ENCODE data around the gene NDUFA8. TPM values are rescaled to one million over a fixed set of nuclear protein-coding genes. Genes with fewer than 3 reads are reported as not detected.

The NDUFA8 gene
- total and polyA plus RNA-seq, 2 experiments from 2014 or later, result 36.6 to 144 TPM

GRCh38 chr9:122095010-122095767 lies 64.4 kb downstream of the NDUFA8 start:
- H3K79me2 ChIP-seq (replicated peaks; ENCODE audit: insufficient read depth), result no peaks in the 10 kb centered on the region
- peak; percentile 86 for DNase-seq (ENCODE audit: low spot score)
- no peaks in the 10 kb centered on the region for H3K36me3 ChIP-seq (ENCODE audit: insufficient read depth)
- TF ChIP-seq, protein P1, sequence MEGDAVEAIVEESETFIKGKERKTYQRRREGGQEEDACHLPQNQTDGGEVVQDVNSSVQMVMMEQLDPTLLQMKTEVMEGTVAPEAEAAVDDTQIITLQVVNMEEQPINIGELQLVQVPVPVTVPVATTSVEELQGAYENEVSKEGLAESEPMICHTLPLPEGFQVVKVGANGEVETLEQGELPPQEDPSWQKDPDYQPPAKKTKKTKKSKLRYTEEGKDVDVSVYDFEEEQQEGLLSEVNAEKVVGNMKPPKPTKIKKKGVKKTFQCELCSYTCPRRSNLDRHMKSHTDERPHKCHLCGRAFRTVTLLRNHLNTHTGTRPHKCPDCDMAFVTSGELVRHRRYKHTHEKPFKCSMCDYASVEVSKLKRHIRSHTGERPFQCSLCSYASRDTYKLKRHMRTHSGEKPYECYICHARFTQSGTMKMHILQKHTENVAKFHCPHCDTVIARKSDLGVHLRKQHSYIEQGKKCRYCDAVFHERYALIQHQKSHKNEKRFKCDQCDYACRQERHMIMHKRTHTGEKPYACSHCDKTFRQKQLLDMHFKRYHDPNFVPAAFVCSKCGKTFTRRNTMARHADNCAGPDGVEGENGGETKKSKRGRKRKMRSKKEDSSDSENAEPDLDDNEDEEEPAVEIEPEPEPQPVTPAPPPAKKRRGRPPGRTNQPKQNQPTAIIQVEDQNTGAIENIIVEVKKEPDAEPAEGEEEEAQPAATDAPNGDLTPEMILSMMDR (conservative IDR thresholded peaks at IDR 0.05; ENCODE audit: low read depth in 2 of 2), result peak; percentile 73 to 87
- TF ChIP-seq, protein P2, sequence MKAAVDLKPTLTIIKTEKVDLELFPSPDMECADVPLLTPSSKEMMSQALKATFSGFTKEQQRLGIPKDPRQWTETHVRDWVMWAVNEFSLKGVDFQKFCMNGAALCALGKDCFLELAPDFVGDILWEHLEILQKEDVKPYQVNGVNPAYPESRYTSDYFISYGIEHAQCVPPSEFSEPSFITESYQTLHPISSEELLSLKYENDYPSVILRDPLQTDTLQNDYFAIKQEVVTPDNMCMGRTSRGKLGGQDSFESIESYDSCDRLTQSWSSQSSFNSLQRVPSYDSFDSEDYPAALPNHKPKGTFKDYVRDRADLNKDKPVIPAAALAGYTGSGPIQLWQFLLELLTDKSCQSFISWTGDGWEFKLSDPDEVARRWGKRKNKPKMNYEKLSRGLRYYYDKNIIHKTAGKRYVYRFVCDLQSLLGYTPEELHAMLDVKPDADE (IDR thresholded peaks at IDR 0.05), result no peak
- TF ChIP-seq STAT1 (IDR thresholded peaks at IDR 0.05; ENCODE audit: unreplicated experiment) (no peak), REST (IDR thresholded peaks at IDR 0.05; ENCODE audit: unreplicated experiment) (peak; percentile 82)
- no peaks in the 10 kb centered on the region; the same call in 1 of the 2 replicates for H3K4me1 ChIP-seq (ENCODE audit: insufficient read depth)
- ATAC-seq, result peak; percentile 4; the same call in 1 of the 3 replicates
- no peaks in the 10 kb centered on the region for H3K9me2 ChIP-seq (ENCODE audit: insufficient read depth)
- H3K27ac Mint-ChIP-seq, result peak overlapping the region; percentile 46; the same call in 1 of the 2 replicates
- H3K4me1 Mint-ChIP-seq, result peaks cover 15% of the 10 kb centered on the region
- H3K36me3 Mint-ChIP-seq (ENCODE audit: low read depth), result no peaks in the 10 kb centered on the region; the same call in 2 of the 3 replicates
- H3K4me3 Mint-ChIP-seq, result peak overlapping the region; percentile 63
- peaks cover 13% of the 10 kb centered on the region for H3K27me3 Mint-ChIP-seq (ENCODE audit: insufficient read depth, low read depth, poor library complexity)
- peaks cover 4% of the 10 kb centered on the region for H4K20me1 ChIP-seq (replicated peaks; ENCODE audit: insufficient read depth)
- H3K4me2 ChIP-seq, result peak overlapping the region; percentile 71
- H3K9me3 Mint-ChIP-seq, result no peaks in the 10 kb centered on the region; the same call in 2 of the 3 replicates
- peak overlapping the region; percentile 48 for H3K4me3 ChIP-seq
- H2AFZ ChIP-seq, result no peak overlapping the region
- no peaks in the 10 kb centered on the region for H3F3A ChIP-seq (replicated peaks; ENCODE audit: low read depth)
- peaks cover 26% of the 10 kb centered on the region for H3K27me3 ChIP-seq (ENCODE audit: insufficient read depth)
- no peak overlapping the region for H3K27ac ChIP-seq (ENCODE audit: low read depth)

Small RNA genes lying within 50 kb of the gene (microRNA-seq; reads per million reads assigned to microRNA genes)
- gene MIR4478, result not detected

Small RNA genes lying within 50 kb of the gene (small RNA-seq; reads per million reads assigned to genes)
- gene MIR4478 (ENCODE audit: low replicate concordance), result not detected

Other genes with a start within 250 kb of the NDUFA8 start
- 1.4 and 1.7 TPM in 2 replicates for gene TTLL11, start 66.5 kb downstream of the NDUFA8 start, total RNA-seq (2014; rRNA removed; shearing (Covaris generic))
- 0.37 and 0.57 TPM in 2 replicates for gene TTLL11, start 66.5 kb downstream of the NDUFA8 start, polyA plus RNA-seq (2016; fragmentation: Nextera tagmentation; extraction: Ambion mirVana)
- gene MORN5, start 129 bp upstream of the NDUFA8 start, total RNA-seq (2014; rRNA removed; shearing (Covaris generic)), result not detected in 2 replicates
- not detected in 2 replicates for gene MORN5, start 129 bp upstream of the NDUFA8 start, polyA plus RNA-seq (2016; fragmentation: Nextera tagmentation; extraction: Ambion mirVana)
- gene LHX6, start 69.2 kb upstream of the NDUFA8 start, total RNA-seq (2014; rRNA removed; shearing (Covaris generic)), result 1.0 and 1.3 TPM in 2 replicates
- gene LHX6, start 69.2 kb upstream of the NDUFA8 start, polyA plus RNA-seq (2016; fragmentation: Nextera tagmentation; extraction: Ambion mirVana), result 1.2 and 1.3 TPM in 2 replicates
- 9.3 and 9.9 TPM in 2 replicates for gene RBM18, start 105.1 kb upstream of the NDUFA8 start, total RNA-seq (2014; rRNA removed; shearing (Covaris generic))
- 23.2 and 25.5 TPM in 2 replicates for gene RBM18, start 105.1 kb upstream of the NDUFA8 start, polyA plus RNA-seq (2016; fragmentation: Nextera tagmentation; extraction: Ambion mirVana)
- gene MRRF, start 105.1 kb upstream of the NDUFA8 start, total RNA-seq (2014; rRNA removed; shearing (Covaris generic)), result 31.5 and 32.7 TPM in 2 replicates
- gene MRRF, start 105.1 kb upstream of the NDUFA8 start, polyA plus RNA-seq (2016; fragmentation: Nextera tagmentation; extraction: Ambion mirVana), result 25.1 and 27.8 TPM in 2 replicates
- gene PTGS1, start 211.2 kb upstream of the NDUFA8 start, total RNA-seq (2014; rRNA removed; shearing (Covaris generic)), result 1.0 and 1.3 TPM in 2 replicates
- gene PTGS1, start 211.2 kb upstream of the NDUFA8 start, polyA plus RNA-seq (2016; fragmentation: Nextera tagmentation; extraction: Ambion mirVana), result 0.10 and 0.48 TPM in 2 replicates

Data from GM23338 (cell line).